ENCODE measurements around the gene ITGBL1. TPM values are rescaled to one million over a fixed set of nuclear protein-coding genes. Genes with fewer than 3 reads are reported as not detected.

The ITGBL1 gene
- total RNA-seq, 2 experiments from 2014 or later, result not detected

- Histone ChIP-seq H3K4me3 (ENCODE audit: low read depth, low read length, poor library complexity, severe bottlenecking) (no peak overlapping the region), H2AFZ (ENCODE audit: low read length) (no peak overlapping the region), H4K20me1 (ENCODE audit: insufficient read depth, low read length) (no peaks in the 10 kb centered on the region), H3K9me3 (ENCODE audit: low read length) (no peaks in the 10 kb centered on the region), H3K27ac (ENCODE audit: low read depth, low read length, poor library complexity, severe bottlenecking) (no peak overlapping the region), H3K4me1 (ENCODE audit: insufficient read depth, low read length, poor library complexity, severe bottlenecking) (no peaks in the 10 kb centered on the region), H3K79me2 (ENCODE audit: insufficient read depth, low read depth, low read length) (no peaks in the 10 kb centered on the region), H3K36me3 (ENCODE audit: insufficient read depth, low read length) (no peaks in the 10 kb centered on the region), H3K4me2 (ENCODE audit: low read length) (no peak overlapping the region), H3K9me2 (ENCODE audit: insufficient read depth, low read length) (no peaks in the 10 kb centered on the region)
- no TSS peak for BruUV-seq (replicated peaks)
- intact Hi-C loops (cut with micrococcal nuclease; ENCODE audit: unreplicated experiment), result no loop called here
- TF ChIP-seq EZH2phosphoT487 (IDR thresholded peaks at IDR 0.05; ENCODE audit: borderline replicate concordance, low read depth, low read length), result no peak
- no peak for TF ChIP-seq CTCF (conservative IDR thresholded peaks at IDR 0.05; ENCODE audit: low read length)
- ChIA-PET POLR2A (no interaction called here), CTCF (ENCODE audit: unreplicated experiment) (no interaction called here)
- no peak for DNase-seq (ENCODE audit: low spot score)
Observed at GRCh38 chr13:101763191-101763590, 310.7 kb downstream of the ITGBL1 start.

Other genes starting within 250 kb of the ITGBL1 start
- gene NALCN, start 36.2 kb upstream of the ITGBL1 start, total RNA-seq (2014; rRNA removed; shearing (Covaris generic)), result not detected in 2 replicates
- not detected in 2 replicates for gene NALCN, start 36.2 kb upstream of the ITGBL1 start, total RNA-seq (2022)